HepG2 (cell line): ENCODE data around the gene CNTNAP1. TPM values are rescaled to one million over a fixed set of nuclear protein-coding genes. Genes with fewer than 3 reads are reported as not detected.

Source experiments
- FOXO1 ChIP-seq: sonication (generic); formaldehyde crosslinking; IDR thresholded peaks from 2 replicates; pipeline ENCODE4 v1.4.0; 2020; ENCODE audit warnings: missing genetic modification reagents
- KDM3A ChIP-seq: IDR thresholded peaks from 2 replicates; pipeline ENCODE4 v1.6.1; 2018; ENCODE audit warnings: low read depth, missing compliant biosample characterization
- RXRA ChIP-seq: sonication (generic); formaldehyde crosslinking; IDR thresholded peaks from 2 replicates; pipeline ENCODE4 v1.5.1; 2020; ENCODE audit warnings: missing genetic modification reagents
- SALL2 ChIP-seq: sonication (generic); formaldehyde crosslinking; IDR thresholded peaks from 2 replicates; pipeline ENCODE4 v1.8.1; 2023; ENCODE audit warnings: mild to moderate bottlenecking, missing genetic modification reagents, inconsistent platforms
- TEAD3 ChIP-seq: optimal IDR thresholded peaks from 2 replicates; pipeline ENCODE3; 2016; ENCODE audit warnings: borderline replicate concordance
- ZFAT ChIP-seq: sonication (generic); formaldehyde crosslinking; conservative IDR thresholded peaks from 2 replicates; pipeline ENCODE4 v1.8.1; 2023; ENCODE audit warnings: missing genetic modification reagents, inconsistent platforms
- ZMAT3 ChIP-seq: sonication (generic); formaldehyde crosslinking; conservative IDR thresholded peaks from 2 replicates; pipeline ENCODE4 v1.7.0; 2021; ENCODE audit warnings: missing genetic modification reagents
- ZNF160 ChIP-seq: sonication (generic); formaldehyde crosslinking; IDR thresholded peaks from 2 replicates; pipeline ENCODE4 v1.8.0; 2022; ENCODE audit warnings: mild to moderate bottlenecking, inconsistent platforms, missing genetic modification reagents
- ZNF678 ChIP-seq: sonication (generic); formaldehyde crosslinking; IDR thresholded peaks from 2 replicates; pipeline ENCODE4 v1.4.0; 2020; ENCODE audit warnings: mild to moderate bottlenecking, missing genetic modification reagents
- polyA plus RNA-seq, 8 experiments: library from polyadenylated mRNA; depleted of rRNA in 3 of 8; stranded (reverse) in 7 of 8; unstranded in 1 of 8; fragments of >200 nt; fragmentation: Illumina TruSeq in 4 of 8; extraction: Trizol in 4 of 8; gene quantifications; 2 replicates each; pipeline versions ENCODE4 v1.2.1 to v1.2.3, GENCODE V29; 2011 to 2016; ENCODE audit warnings: low read depth in 4 of 8, missing spikeins in 1 of 8, mixed read lengths in 1 of 8; ENCODE audit not compliant: insufficient read depth in 1 of 8
- total RNA-seq, 5 experiments: library from RNA; depleted of rRNA; stranded (reverse); fragments of >200 nt; fragmentation: Illumina TruSeq; extraction: Trizol; gene quantifications; 2 replicates each; pipeline ENCODE4 v1.2.3, GENCODE V29; 2016; ENCODE audit warnings: low read depth in 1 of 5
- TF ChIP-seq, protein P1 (sequence below): sonication (generic); formaldehyde crosslinking; IDR thresholded peaks from 2 replicates; pipeline ENCODE4 v1.5.0; 2020; ENCODE audit warnings: mild to moderate bottlenecking, missing genetic modification reagents, borderline replicate concordance
- TF ChIP-seq, protein P2 (sequence below): IDR thresholded peaks from 2 replicates; pipeline ENCODE4 v1.6.1; 2012; ENCODE audit warnings: low read length, improper control_type of control experiment
- TF ChIP-seq, protein P3 (sequence below): IDR thresholded peaks from 2 replicates; pipeline ENCODE4 v1.4.0; 2020; ENCODE audit warnings: mild to moderate bottlenecking, missing genetic modification reagents
- TF ChIP-seq, protein P4 (sequence below): sonication (generic); formaldehyde crosslinking; IDR thresholded peaks from 2 replicates; pipeline ENCODE4 v1.5.0; 2020; ENCODE audit warnings: missing genetic modification reagents, mild to moderate bottlenecking, borderline replicate concordance
- TF ChIP-seq, protein P5 (sequence below), 2 experiments: sonication (generic) in 1 of 2; formaldehyde crosslinking in 1 of 2; IDR thresholded peaks; 2 replicates each; pipeline versions ENCODE4 v1.4.0 to v1.6.1; 2016 to 2020; ENCODE audit warnings: borderline replicate concordance in 1 of 2, low read depth in 1 of 2, mild to moderate bottlenecking in 1 of 2, missing genetic modification reagents in 1 of 2

Gene CNTNAP1
- total and polyA plus RNA-seq, 2 of the 13 experiments (the other 11 are each of a cell fraction or from before 2014, with no cell fraction given): 4.5 to 7.7 TPM

DNA sequence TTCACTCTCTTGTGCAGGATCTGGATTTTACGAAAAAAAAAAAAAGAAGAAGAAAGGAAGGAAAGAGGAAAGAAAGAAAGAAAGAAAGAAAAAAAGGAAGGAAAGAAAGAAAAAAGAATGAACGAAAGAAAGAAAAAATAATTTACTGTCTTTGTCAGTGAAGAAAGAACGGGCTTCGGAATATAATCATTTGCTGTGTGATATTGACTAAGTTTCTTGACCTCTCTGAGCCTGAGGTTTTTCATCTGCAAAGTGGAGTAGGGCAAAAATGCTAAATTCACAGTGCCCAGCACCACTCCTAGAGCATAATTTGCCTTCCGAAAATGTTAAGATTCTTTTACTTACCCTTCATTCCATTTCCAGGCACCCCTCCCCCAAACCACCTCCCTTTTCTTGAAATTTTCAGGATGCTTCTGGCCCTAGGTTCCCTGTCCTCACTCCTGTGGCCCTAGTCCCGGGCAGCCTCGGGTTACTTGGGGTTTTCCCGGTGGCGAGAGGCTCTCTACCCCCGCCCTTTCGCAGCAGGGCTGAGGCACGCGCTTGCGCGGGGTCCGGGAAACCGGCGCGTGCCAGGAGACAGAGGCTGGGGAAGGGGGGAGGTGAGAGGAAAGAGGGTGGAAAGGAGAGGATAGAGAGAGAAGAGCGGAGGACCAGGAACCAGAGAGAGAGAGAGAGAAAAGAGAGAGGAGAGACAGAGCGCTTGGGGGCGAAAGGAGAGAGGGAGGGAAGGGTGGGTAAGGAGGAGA, at the start of gene CNTNAP1 (continued):
- TF ChIP-seq ZFAT (CRISPR knock-in tag): no peak
- TF ChIP-seq, protein P1, sequence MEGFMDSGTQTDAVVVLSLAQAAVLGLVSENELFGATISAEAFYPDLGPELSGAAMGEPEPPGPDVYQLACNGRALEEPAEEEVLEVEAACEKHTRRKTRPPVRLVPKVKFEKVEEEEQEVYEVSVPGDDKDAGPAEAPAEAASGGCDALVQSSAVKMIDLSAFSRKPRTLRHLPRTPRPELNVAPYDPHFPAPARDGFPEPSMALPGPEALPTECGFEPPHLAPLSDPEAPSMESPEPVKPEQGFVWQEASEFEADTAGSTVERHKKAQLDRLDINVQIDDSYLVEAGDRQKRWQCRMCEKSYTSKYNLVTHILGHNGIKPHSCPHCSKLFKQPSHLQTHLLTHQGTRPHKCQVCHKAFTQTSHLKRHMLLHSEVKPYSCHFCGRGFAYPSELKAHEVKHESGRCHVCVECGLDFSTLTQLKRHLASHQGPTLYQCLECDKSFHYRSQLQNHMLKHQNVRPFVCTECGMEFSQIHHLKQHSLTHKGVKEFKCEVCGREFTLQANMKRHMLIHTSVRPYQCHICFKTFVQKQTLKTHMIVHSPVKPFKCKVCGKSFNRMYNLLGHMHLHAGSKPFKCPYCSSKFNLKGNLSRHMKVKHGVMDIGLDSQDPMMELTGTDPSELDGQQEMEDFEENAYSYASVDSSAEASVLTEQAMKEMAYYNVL (CRISPR knock-in tag): peak; percentile 76
- TF ChIP-seq RXRA (CRISPR knock-in tag): peak; percentile 20; the same call in 1 of the 2 replicates
- TF ChIP-seq, protein P2, sequence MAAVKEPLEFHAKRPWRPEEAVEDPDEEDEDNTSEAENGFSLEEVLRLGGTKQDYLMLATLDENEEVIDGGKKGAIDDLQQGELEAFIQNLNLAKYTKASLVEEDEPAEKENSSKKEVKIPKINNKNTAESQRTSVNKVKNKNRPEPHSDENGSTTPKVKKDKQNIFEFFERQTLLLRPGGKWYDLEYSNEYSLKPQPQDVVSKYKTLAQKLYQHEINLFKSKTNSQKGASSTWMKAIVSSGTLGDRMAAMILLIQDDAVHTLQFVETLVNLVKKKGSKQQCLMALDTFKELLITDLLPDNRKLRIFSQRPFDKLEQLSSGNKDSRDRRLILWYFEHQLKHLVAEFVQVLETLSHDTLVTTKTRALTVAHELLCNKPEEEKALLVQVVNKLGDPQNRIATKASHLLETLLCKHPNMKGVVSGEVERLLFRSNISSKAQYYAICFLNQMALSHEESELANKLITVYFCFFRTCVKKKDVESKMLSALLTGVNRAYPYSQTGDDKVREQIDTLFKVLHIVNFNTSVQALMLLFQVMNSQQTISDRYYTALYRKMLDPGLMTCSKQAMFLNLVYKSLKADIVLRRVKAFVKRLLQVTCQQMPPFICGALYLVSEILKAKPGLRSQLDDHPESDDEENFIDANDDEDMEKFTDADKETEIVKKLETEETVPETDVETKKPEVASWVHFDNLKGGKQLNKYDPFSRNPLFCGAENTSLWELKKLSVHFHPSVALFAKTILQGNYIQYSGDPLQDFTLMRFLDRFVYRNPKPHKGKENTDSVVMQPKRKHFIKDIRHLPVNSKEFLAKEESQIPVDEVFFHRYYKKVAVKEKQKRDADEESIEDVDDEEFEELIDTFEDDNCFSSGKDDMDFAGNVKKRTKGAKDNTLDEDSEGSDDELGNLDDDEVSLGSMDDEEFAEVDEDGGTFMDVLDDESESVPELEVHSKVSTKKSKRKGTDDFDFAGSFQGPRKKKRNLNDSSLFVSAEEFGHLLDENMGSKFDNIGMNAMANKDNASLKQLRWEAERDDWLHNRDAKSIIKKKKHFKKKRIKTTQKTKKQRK: no peak
- TF ChIP-seq, protein P3, sequence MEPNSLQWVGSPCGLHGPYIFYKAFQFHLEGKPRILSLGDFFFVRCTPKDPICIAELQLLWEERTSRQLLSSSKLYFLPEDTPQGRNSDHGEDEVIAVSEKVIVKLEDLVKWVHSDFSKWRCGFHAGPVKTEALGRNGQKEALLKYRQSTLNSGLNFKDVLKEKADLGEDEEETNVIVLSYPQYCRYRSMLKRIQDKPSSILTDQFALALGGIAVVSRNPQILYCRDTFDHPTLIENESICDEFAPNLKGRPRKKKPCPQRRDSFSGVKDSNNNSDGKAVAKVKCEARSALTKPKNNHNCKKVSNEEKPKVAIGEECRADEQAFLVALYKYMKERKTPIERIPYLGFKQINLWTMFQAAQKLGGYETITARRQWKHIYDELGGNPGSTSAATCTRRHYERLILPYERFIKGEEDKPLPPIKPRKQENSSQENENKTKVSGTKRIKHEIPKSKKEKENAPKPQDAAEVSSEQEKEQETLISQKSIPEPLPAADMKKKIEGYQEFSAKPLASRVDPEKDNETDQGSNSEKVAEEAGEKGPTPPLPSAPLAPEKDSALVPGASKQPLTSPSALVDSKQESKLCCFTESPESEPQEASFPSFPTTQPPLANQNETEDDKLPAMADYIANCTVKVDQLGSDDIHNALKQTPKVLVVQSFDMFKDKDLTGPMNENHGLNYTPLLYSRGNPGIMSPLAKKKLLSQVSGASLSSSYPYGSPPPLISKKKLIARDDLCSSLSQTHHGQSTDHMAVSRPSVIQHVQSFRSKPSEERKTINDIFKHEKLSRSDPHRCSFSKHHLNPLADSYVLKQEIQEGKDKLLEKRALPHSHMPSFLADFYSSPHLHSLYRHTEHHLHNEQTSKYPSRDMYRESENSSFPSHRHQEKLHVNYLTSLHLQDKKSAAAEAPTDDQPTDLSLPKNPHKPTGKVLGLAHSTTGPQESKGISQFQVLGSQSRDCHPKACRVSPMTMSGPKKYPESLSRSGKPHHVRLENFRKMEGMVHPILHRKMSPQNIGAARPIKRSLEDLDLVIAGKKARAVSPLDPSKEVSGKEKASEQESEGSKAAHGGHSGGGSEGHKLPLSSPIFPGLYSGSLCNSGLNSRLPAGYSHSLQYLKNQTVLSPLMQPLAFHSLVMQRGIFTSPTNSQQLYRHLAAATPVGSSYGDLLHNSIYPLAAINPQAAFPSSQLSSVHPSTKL (CRISPR knock-in tag): peak; percentile 47
- TF ChIP-seq ZNF160: peak; percentile 13; the same call in 1 of the 2 replicates
- TF ChIP-seq FOXO1 (CRISPR knock-in tag): no peak
- TF ChIP-seq, protein P4, sequence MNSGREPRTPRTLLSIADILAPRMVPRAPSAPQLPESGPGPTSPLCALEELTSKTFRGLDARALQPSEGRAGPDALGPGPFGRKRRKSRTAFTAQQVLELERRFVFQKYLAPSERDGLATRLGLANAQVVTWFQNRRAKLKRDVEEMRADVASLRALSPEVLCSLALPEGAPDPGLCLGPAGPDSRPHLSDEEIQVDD (CRISPR knock-in tag): no peak
- TF ChIP-seq TEAD3 (CRISPR knock-in tag): peak; percentile 57
- TF ChIP-seq, protein P5, sequence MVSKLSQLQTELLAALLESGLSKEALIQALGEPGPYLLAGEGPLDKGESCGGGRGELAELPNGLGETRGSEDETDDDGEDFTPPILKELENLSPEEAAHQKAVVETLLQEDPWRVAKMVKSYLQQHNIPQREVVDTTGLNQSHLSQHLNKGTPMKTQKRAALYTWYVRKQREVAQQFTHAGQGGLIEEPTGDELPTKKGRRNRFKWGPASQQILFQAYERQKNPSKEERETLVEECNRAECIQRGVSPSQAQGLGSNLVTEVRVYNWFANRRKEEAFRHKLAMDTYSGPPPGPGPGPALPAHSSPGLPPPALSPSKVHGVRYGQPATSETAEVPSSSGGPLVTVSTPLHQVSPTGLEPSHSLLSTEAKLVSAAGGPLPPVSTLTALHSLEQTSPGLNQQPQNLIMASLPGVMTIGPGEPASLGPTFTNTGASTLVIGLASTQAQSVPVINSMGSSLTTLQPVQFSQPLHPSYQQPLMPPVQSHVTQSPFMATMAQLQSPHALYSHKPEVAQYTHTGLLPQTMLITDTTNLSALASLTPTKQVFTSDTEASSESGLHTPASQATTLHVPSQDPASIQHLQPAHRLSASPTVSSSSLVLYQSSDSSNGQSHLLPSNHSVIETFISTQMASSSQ (IDR thresholded peaks at IDR 0.05; ENCODE audit: low read depth): no peak
- TF ChIP-seq, protein P5 (CRISPR knock-in tag; IDR thresholded peaks at IDR 0.05; ENCODE audit: borderline replicate concordance): peak; percentile 3; the same call in 1 of the 2 replicates
- no peak for TF ChIP-seq ZNF678 (CRISPR knock-in tag)
- TF ChIP-seq SALL2: 0 out of 2 replicates have a peak, but pooled peaks have one; percentile 73
- TF ChIP-seq KDM3A (CRISPR knock-in tag): peak; percentile 78
- 0 out of 2 replicates have a peak, but pooled peaks have one; percentile 23 for TF ChIP-seq ZMAT3 (CRISPR knock-in tag)
